Urothelium cell line (cell line): ENCODE measurements around the gene DDX17.

ENCODE experiments used
- DNase-seq: peaks from one replicate; pipeline ENCODE4 v3.0.0; 2011; ENCODE audit warnings: low spot score, mixed read lengths
- FAIRE-seq: peaks from 2 replicates; lab custom pipeline; 2011; peaks lifted over from hg19 to GRCh38; lab: Jason Lieb, UNC

DDX17 gene

DNA sequence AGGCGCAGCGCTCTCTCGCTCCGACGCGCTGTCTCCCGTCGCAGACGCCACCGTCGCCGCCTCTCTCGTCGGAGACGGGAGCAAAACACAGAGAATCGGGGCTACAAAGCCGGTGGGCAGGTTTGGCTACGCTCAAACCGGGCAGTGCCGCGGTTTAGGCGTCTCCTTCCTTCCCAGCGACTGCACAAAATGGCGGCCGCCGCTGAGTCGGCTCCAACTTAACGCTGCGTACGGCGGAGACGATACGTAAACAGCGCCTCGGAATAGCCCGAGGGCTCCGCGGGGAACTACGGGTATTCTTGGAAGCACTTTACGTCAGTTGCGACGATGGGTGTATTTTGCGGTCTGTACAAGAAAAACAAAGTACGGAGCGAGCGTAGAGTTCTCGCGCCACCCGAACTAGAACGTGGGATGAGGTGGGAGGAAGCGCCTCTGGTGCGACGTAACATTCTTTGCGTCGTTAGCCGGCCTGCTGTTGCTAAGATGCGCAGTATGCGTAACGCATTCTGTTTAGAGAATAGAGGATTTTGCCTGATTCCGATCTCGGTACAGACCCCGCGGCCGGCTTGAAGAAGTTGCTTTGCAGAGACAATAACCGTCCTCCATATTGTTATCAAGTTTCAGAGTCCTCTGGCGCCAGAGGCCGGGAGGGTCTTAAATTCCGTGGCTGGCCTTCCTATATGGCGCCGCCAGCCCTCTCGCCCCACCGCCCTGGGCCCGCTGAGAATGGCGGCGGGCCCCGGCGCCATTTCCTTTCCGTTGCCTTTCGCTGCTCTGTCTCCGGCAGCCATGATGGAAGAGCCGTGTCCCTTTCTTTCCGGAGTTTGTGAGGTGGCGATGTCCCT is at the start of gene DDX17:
Gene DDX17, minus strand, starts transcription at position 194 of the 845 bp plus-strand sequence.
- DNase-seq (peak; percentile 96), FAIRE-seq (peak; percentile 79)

- DNase-seq, result no peak
- no peak for FAIRE-seq
Observed at GRCh38 chr22:38554281-38554680, 48.2 kb upstream of the DDX17 start.

- FAIRE-seq (no peak), DNase-seq (no peak)
Observed at GRCh38 chr22:38549101-38549894, 43.2 kb upstream of the DDX17 start.

DNA sequence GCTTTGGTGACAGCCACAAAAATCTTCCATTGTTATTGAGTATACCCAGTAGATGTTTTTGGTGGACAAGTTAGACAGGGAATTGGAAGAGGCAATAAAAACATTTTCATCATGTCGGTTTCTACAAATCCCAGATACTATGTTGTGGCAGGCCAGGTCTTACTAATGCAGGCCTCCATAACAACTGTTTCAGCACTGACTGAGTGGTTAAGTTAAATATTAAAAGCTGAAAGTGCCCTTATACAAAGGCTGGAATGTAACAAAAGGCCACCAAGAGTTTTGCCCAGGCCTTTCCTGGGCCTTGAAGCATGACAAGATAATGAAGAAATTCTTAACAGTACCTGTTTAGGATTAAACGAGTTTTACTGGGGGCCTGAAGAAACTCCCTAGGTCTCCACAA is 34.6 kb upstream of the DDX17 start:
- no peak for DNase-seq

GRCh38 chr22:38531251-38531938 is 25.3 kb upstream of the DDX17 start:
- no peak for FAIRE-seq
- DNase-seq, result no peak

More for the DNA sequence above, 34.6 kb upstream of the DDX17 start:
- FAIRE-seq, result no peak

DNA sequence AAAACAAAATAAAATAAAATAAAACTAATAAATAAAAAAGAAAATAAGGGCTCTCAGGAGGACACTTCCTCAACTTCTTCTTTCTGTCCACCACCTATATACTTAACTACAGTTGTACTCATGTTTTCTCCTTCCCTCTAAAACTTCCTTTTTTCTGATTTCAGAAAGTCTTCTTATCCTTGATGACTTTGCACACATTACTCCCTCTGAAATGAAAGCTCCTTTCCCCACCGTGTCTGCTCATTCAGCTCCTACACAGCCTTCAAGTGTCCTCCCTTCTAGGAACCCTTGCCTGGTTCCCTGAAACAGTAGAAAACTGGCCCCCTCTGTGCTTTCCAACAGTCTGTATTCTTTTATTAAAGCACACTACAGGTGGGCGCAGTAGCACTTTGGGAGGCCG is 18.3 kb upstream of the DDX17 start:
- DNase-seq, result no peak
- FAIRE-seq, result no peak

DNA sequence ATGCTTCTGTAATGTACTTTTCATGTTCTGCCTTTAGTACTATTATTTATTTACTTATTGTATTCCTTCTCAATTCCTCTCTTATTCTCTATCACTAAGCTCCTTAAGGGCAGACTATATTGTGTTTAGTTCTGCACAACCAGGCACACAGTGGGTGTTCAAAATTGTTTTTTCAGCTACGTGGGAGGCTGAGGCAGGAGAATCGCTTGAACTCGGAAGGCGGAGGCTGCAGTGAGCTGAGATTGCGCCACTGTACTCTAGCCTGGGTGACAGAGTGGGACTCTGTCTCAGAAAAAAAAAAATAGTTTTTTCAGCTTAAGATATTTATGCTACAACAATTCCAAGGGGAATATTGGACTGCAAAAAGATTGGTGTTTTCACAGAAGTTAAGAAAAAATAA is 17.4 kb upstream of the DDX17 start:
- no peak for FAIRE-seq
- DNase-seq, result no peak

- FAIRE-seq (no peak), DNase-seq (no peak)
Observed at GRCh38 chr22:38523029-38523428, 16.9 kb upstream of the DDX17 start.

GRCh38 chr22:38519453-38520250 is 13.5 kb upstream of the DDX17 start:
- no peak for FAIRE-seq
- no peak for DNase-seq

DNA sequence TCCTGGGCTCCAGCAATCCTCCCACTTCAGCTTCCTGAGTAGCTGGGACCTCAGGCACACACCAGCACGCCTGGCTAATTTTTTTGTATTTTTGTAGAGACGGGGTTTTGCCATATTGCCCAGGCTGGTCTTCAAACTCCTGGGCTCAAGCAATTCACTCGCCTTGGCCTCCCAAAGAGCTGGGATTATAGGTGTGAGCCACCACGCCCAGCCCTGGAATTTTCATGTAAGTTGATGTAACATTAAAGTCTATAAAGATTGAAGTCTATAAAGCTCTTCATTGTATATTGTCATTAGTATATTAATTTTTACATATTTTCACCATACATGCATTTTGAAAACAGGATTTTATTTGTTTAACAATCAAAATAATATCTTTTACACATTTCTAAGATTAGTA is 12.5 kb upstream of the DDX17 start:
- FAIRE-seq (no peak), DNase-seq (no peak)

DNA sequence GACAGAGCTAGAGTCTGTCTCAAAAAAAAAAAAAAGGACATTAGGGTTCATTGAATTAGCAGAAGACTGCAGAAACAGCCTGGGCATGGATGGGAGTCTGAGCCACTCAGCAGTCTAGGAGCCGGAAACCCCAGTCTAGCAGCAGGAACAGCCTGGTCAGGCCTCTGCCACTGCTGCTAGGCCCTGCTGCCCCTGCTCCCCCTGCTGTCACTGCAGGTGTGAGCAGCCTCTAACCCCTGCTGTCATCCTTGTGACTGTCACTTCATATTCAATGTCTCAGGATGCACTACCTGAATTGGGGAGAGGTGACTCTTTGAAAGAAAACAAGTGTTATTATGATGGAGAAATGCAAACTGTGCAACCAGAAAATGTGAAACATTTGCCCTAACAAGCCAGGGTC is 7.0 kb upstream of the DDX17 start:
- DNase-seq, result no peak
- FAIRE-seq, result peak; percentile 46

GRCh38 chr22:38510416-38510970 is 4.4 kb upstream of the DDX17 start:
- FAIRE-seq, result no peak
- no peak for DNase-seq

GRCh38 chr22:38505541-38506117 is 482 bp downstream of the DDX17 start:
- DNase-seq (peak; percentile 79), FAIRE-seq (no peak)

GRCh38 chr22:38504731-38505540 is 1.2 kb downstream of the DDX17 start:
- DNase-seq (no peak), FAIRE-seq (peak; percentile 9)

DNA sequence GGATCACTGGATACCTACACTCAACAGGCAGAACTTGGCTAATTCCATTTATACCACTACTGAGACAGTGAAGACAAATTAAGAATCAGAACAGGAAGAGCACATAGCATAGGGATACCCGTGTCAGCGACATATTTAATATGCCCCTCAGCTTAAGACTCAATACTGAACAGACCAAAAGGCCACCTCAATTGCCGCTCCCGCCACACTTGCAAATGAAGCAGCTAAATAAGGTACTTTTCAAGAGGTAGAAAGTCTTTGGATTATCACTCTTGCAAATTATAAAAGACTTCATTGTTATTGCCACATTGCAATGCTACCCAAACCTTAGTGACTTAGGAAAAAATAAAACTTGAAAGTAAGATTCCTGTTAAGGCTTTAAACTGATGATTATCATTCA is 3.1 kb downstream of the DDX17 start:
- FAIRE-seq (no peak), DNase-seq (no peak)

- FAIRE-seq (no peak), DNase-seq (no peak)
Observed at GRCh38 chr22:38501797-38502672, 4.1 kb downstream of the DDX17 start.

DNA sequence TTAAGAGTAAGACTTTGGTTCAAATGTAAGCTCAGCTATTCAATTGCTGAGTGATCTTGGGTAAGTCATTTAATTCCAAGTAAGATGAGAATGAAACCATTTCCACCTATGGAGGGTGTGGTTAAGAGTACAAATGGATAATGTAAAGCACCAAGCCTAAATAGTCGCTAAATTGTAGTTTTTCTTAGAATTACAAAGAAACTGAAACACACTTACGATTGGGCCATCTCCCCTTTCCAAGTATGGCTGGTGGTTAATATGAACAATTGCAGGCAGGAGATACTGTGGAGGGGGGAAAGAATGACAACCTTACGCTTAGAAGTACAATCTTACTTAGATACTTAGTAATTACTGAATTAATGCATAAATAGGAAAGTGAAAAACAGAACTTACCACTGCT is 8.2 kb downstream of the DDX17 start:
- FAIRE-seq, result no peak
- no peak for DNase-seq

DNA sequence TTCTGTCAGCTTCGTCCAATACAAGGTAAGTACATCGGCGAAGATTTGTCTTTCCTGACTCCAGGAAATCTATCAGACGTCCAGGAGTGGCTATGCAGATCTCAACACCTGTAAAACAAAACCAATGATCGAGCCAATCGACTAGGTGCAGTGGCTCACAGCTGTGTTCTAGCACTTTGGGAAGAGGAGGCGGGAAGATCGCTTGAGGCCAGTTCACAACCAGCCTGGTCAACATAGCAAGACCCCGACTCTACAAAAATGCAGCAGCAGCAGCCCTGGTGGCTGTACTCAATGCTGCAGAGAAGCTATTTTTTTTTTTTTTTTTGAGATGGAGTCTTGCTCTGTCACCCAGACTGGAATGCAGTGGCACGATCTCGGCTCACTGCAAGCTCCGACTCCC is 11.2 kb downstream of the DDX17 start:
- DNase-seq, result no peak
- FAIRE-seq, result no peak
